K562 (cell line): ENCODE data around the gene RESP18. TPM values are rescaled to one million over a fixed set of nuclear protein-coding genes. Genes with fewer than 3 reads are reported as not detected.
A peak's percentile ranks its signal among the peaks of the same experiment; 100 is the strongest.

Experiments used
- ARID2 ChIP-seq: fragments of 450-650 bp; IDR thresholded peaks from 2 replicates; pipeline ENCODE4 v1.6.1; 2017; ENCODE audit warnings: antibody characterized with exemption, mild to moderate bottlenecking
- CHAMP1 ChIP-seq: fragments of 450-650 bp; IDR thresholded peaks from 2 replicates; pipeline ENCODE4 v1.6.1; 2016; ENCODE audit warnings: mild to moderate bottlenecking
- DEAF1 ChIP-seq: fragments of 450-650 bp; formaldehyde crosslinking; IDR thresholded peaks from 2 replicates; pipeline ENCODE4 v1.4.0; 2020; ENCODE audit warnings: mild to moderate bottlenecking, moderate library complexity
- NFRKB ChIP-seq: fragments of 450-650 bp; IDR thresholded peaks from 2 replicates; pipeline ENCODE4 v1.6.1; 2016; ENCODE audit warnings: low read depth
- NR2C2 ChIP-seq, 2 experiments: fragments of 200-800 bp in 1 of 2; sonication (Bioruptor generic) in 1 of 2; sonication (generic) in 1 of 2; formaldehyde crosslinking in 1 of 2; IDR thresholded peaks; 2 replicates each; pipeline versions ENCODE4 v1.6.1 to v1.8.0; 2016 to 2022; ENCODE audit warnings: mild to moderate bottlenecking in 1 of 2, missing compliant biosample characterization in 1 of 2, missing genetic modification characterization in 1 of 2, missing genetic modification reagents in 1 of 2
- RREB1 ChIP-seq: fragments of 250-450 bp; sonication (Bioruptor Pico); IDR thresholded peaks from 2 replicates; pipeline ENCODE4 v1.4.0; 2020
- SFPQ ChIP-seq: fragments of 200-400 bp; formaldehyde crosslinking; IDR thresholded peaks from 2 replicates; pipeline ENCODE4 v1.6.1; 2017; ENCODE audit warnings: mild to moderate bottlenecking, low read depth, low read length, moderate library complexity
- STAT5A ChIP-seq: IDR thresholded peaks from 2 replicates; pipeline ENCODE4 v1.6.1; 2012; ENCODE audit warnings: low read length, inconsistent platforms, borderline replicate concordance
- ZC3H8 ChIP-seq: fragments of 450-650 bp; IDR thresholded peaks from 2 replicates; pipeline ENCODE4 v1.6.1; 2017
- ZKSCAN1 ChIP-seq: fragments of 150-350 bp; IDR thresholded peaks from 2 replicates; pipeline ENCODE4 v1.6.1; 2016; ENCODE audit warnings: low read depth, low read length
- ZNF121 ChIP-seq: sonication (generic); formaldehyde crosslinking; conservative IDR thresholded peaks from 2 replicates; pipeline ENCODE4 v1.8.0; 2022; ENCODE audit warnings: missing genetic modification reagents
- ZNF23 ChIP-seq: fragments of 250-450 bp; sonication (Bioruptor Pico); IDR thresholded peaks from 2 replicates; pipeline ENCODE4 v1.4.0; 2020; ENCODE audit warnings: mild to moderate bottlenecking
- ZNF668 ChIP-seq: fragments of 250-450 bp; sonication (Bioruptor Pico); IDR thresholded peaks from 2 replicates; pipeline ENCODE4 v1.8.0; 2022; ENCODE audit warnings: mild to moderate bottlenecking, inconsistent platforms
- ZNF79 ChIP-seq: fragments of 250-450 bp; sonication (Bioruptor Pico); IDR thresholded peaks from 2 replicates; pipeline ENCODE4 v1.4.0; 2020; ENCODE audit warnings: low read depth, mild to moderate bottlenecking, moderate library complexity
- polyA plus RNA-seq, 8 experiments: library from polyadenylated mRNA; depleted of rRNA in 4 of 8; stranded (reverse) in 5 of 8; unstranded in 3 of 8; fragments of >200 nt; fragmentation: Nextera tagmentation in 2 of 8; fragmentation: Illumina TruSeq in 1 of 8; extraction: Ambion mirVana in 2 of 8; extraction: Trizol in 1 of 8; gene quantifications; 2 replicates each; pipeline versions ENCODE4 v1.2.1 to v1.2.3, GENCODE V29; 2011 to 2014; ENCODE audit warnings: inconsistent platforms in 1 of 8, missing spikeins in 1 of 8
- total RNA-seq, 7 experiments: library from RNA; depleted of rRNA in 6 of 7; stranded (reverse); fragments of >200 nt in 6 of 7; fragmentation: Illumina TruSeq in 2 of 7; extraction: Trizol in 2 of 7; gene quantifications; 2 replicates each; pipeline versions ENCODE4 v1.2.1 to v1.2.3, GENCODE V29; 2011 to 2021; ENCODE audit warnings: low replicate concordance in 1 of 7

Gene RESP18
- total and polyA plus RNA-seq, 9 of the 15 experiments (the other 6 are each of a cell fraction or from before 2014, with no cell fraction given), result not detected

- TF ChIP-seq RREB1 (CRISPR knock-in tag) (no peak), ZNF23 (CRISPR knock-in tag) (0 out of 2 replicates have a peak, but pooled peaks have one; percentile 38), ZNF668 (peak; percentile 17; the same call in 1 of the 2 replicates), NR2C2 (CRISPR knock-in tag; IDR thresholded peaks at IDR 0.05) (no peak), NR2C2 (tag; IDR thresholded peaks at IDR 0.05) (peak; percentile 82), CHAMP1 (peak; percentile 83), ZNF79 (0 out of 2 replicates have a peak, but pooled peaks have one; percentile 5), NFRKB (no peak), DEAF1 (CRISPR knock-in tag) (peak; percentile 62; the same call in 1 of the 2 replicates), SFPQ (no peak), ARID2 (no peak), ZKSCAN1 (no peak; the same call in 1 of the 2 replicates), STAT5A (peak; percentile 91), ZC3H8 (no peak), ZNF121 (CRISPR knock-in tag) (no peak)
Measured at GRCh38 chr2:219279151-219279915, 53.2 kb downstream of the RESP18 start, which contains the start of gene DNAJB2 (continued).
